ENCODE measurements around the gene GCSH.
A peak's percentile ranks its signal among the peaks of the same experiment; 100 is the strongest.

GCSH gene

GRCh38 chr16:81066681-81067080 lies 29.5 kb downstream of the GCSH start:
- Mint-ChIP-seq H3K27me3 (peaks cover 16% of the 10 kb centered on the region), H3K36me3 (ENCODE audit: insufficient read depth) (no peaks in the 10 kb centered on the region), H3K4me3 (no peak overlapping the region), H3K4me1 (no peaks in the 10 kb centered on the region), H3K9me3 (no peaks in the 10 kb centered on the region), H3K27ac (ENCODE audit: low read depth) (no peak overlapping the region)
- no peak for DNase-seq (ENCODE audit: low spot score in 2 of 2)
- ATAC-seq (replicated peaks; ENCODE audit: extremely low read depth, poor library complexity, severe bottlenecking), result no peak

GRCh38 chr16:81061871-81062608 lies 34.2 kb downstream of the GCSH start:
- H3K9me3 Mint-ChIP-seq, result no peaks in the 10 kb centered on the region
- H3K4me3 Mint-ChIP-seq, result no peak overlapping the region
- H3K27ac Mint-ChIP-seq (ENCODE audit: low read depth), result no peak overlapping the region
- ATAC-seq (replicated peaks; ENCODE audit: extremely low read depth, poor library complexity, severe bottlenecking) (no peak), DNase-seq (ENCODE audit: low spot score in 2 of 2) (no peak)
- H3K36me3 Mint-ChIP-seq (ENCODE audit: insufficient read depth), result peaks cover 5% of the 10 kb centered on the region
- no peaks in the 10 kb centered on the region for H3K27me3 Mint-ChIP-seq
- H3K4me1 Mint-ChIP-seq, result no peaks in the 10 kb centered on the region

- no peaks in the 10 kb centered on the region for H3K9me3 Mint-ChIP-seq
- no peak for DNase-seq (ENCODE audit: low spot score in 2 of 2)
These were observed 34.9 kb downstream of the GCSH start for GRCh38 chr16:81061307-81061640.

GRCh38 chr16:81060576-81061306 lies 35.5 kb downstream of the GCSH start:
- no peaks in the 10 kb centered on the region for H3K9me3 Mint-ChIP-seq
- DNase-seq (ENCODE audit: low spot score in 2 of 2) (no peak), ATAC-seq (replicated peaks; ENCODE audit: extremely low read depth, poor library complexity, severe bottlenecking) (no peak)
- H3K27me3 Mint-ChIP-seq, result no peaks in the 10 kb centered on the region
- peaks cover 5% of the 10 kb centered on the region for H3K36me3 Mint-ChIP-seq (ENCODE audit: insufficient read depth)
- H3K4me1 Mint-ChIP-seq, result no peaks in the 10 kb centered on the region
- no peak overlapping the region for H3K4me3 Mint-ChIP-seq
- no peak overlapping the region for H3K27ac Mint-ChIP-seq (ENCODE audit: low read depth)

More at GRCh38 chr16:81061307-81061640, 34.9 kb downstream of the GCSH start:
- Mint-ChIP-seq H3K4me1 (no peaks in the 10 kb centered on the region), H3K4me3 (no peak overlapping the region), H3K27ac (ENCODE audit: low read depth) (no peak overlapping the region), H3K27me3 (no peaks in the 10 kb centered on the region), H3K36me3 (ENCODE audit: insufficient read depth) (peaks cover 5% of the 10 kb centered on the region)
- ATAC-seq (replicated peaks; ENCODE audit: extremely low read depth, poor library complexity, severe bottlenecking), result no peak

- Mint-ChIP-seq H3K4me1 (no peaks in the 10 kb centered on the region), H3K36me3 (ENCODE audit: insufficient read depth) (peaks cover 4% of the 10 kb centered on the region), H3K27me3 (peaks cover 10% of the 10 kb centered on the region), H3K4me3 (no peak overlapping the region), H3K9me3 (peaks cover 15% of the 10 kb centered on the region), H3K27ac (ENCODE audit: low read depth) (no peak overlapping the region)
- ATAC-seq (replicated peaks; ENCODE audit: extremely low read depth, poor library complexity, severe bottlenecking), result no peak
- DNase-seq (ENCODE audit: low spot score in 2 of 2), result no peak
These were observed 42.4 kb downstream of the GCSH start for GRCh38 chr16:81053761-81054160.

GRCh38 chr16:81042821-81043220 lies 53.4 kb downstream of the GCSH start:
- Mint-ChIP-seq H3K27ac (ENCODE audit: low read depth) (no peak overlapping the region), H3K36me3 (ENCODE audit: insufficient read depth) (peaks cover 30% of the 10 kb centered on the region), H3K4me3 (no peak overlapping the region), H3K9me3 (no peaks in the 10 kb centered on the region), H3K27me3 (no peaks in the 10 kb centered on the region), H3K4me1 (peaks cover 16% of the 10 kb centered on the region)
- ATAC-seq (replicated peaks; ENCODE audit: extremely low read depth, poor library complexity, severe bottlenecking), result no peak
- DNase-seq (ENCODE audit: low spot score in 2 of 2), result no peak

GRCh38 chr16:81041696-81042095 lies 54.5 kb downstream of the GCSH start:
- no peaks in the 10 kb centered on the region for H3K27me3 Mint-ChIP-seq
- ATAC-seq (replicated peaks; ENCODE audit: extremely low read depth, poor library complexity, severe bottlenecking), result no peak
- no peak overlapping the region for H3K4me3 Mint-ChIP-seq
- peaks cover 30% of the 10 kb centered on the region for H3K36me3 Mint-ChIP-seq (ENCODE audit: insufficient read depth)
- no peak overlapping the region for H3K27ac Mint-ChIP-seq (ENCODE audit: low read depth)
- DNase-seq (ENCODE audit: low spot score in 2 of 2), result no peak
- peaks cover 27% of the 10 kb centered on the region for H3K4me1 Mint-ChIP-seq
- no peaks in the 10 kb centered on the region for H3K9me3 Mint-ChIP-seq

- Mint-ChIP-seq H3K9me3 (no peaks in the 10 kb centered on the region), H3K27me3 (no peaks in the 10 kb centered on the region), H3K4me1 (peaks cover 30% of the 10 kb centered on the region), H3K36me3 (ENCODE audit: insufficient read depth) (peaks cover 30% of the 10 kb centered on the region), H3K27ac (ENCODE audit: low read depth) (no peak overlapping the region), H3K4me3 (no peak overlapping the region)
- no peak for DNase-seq (ENCODE audit: low spot score in 2 of 2)
- no peak for ATAC-seq (replicated peaks; ENCODE audit: extremely low read depth, poor library complexity, severe bottlenecking)
These were observed 55.4 kb downstream of the GCSH start for GRCh38 chr16:81040842-81041241.

GRCh38 chr16:81040131-81040530 lies 56.1 kb downstream of the GCSH start:
- no peak for DNase-seq (ENCODE audit: low spot score in 2 of 2)
- Mint-ChIP-seq H3K4me3 (no peak overlapping the region), H3K9me3 (no peaks in the 10 kb centered on the region), H3K27ac (ENCODE audit: low read depth) (no peak overlapping the region), H3K36me3 (ENCODE audit: insufficient read depth) (peaks cover 26% of the 10 kb centered on the region), H3K4me1 (peaks cover 30% of the 10 kb centered on the region), H3K27me3 (no peaks in the 10 kb centered on the region)
- no peak for ATAC-seq (replicated peaks; ENCODE audit: extremely low read depth, poor library complexity, severe bottlenecking)

- no peaks in the 10 kb centered on the region for H3K27me3 Mint-ChIP-seq
- H3K27ac Mint-ChIP-seq (ENCODE audit: low read depth), result peak overlapping the region; percentile 74
- peak overlapping the region; percentile 77 for H3K4me3 Mint-ChIP-seq
- no peak for ATAC-seq (replicated peaks; ENCODE audit: extremely low read depth, poor library complexity, severe bottlenecking)
- H3K4me1 Mint-ChIP-seq, result peaks cover 30% of the 10 kb centered on the region
- peaks cover 3% of the 10 kb centered on the region for H3K36me3 Mint-ChIP-seq (ENCODE audit: insufficient read depth)
- H3K9me3 Mint-ChIP-seq, result no peaks in the 10 kb centered on the region
- no peak for DNase-seq (ENCODE audit: low spot score in 2 of 2)
These were observed 59.3 kb downstream of the GCSH start for GRCh38 chr16:81036751-81037350.

- Mint-ChIP-seq H3K27ac (ENCODE audit: low read depth) (peak overlapping the region; percentile 74), H3K4me1 (peaks cover 30% of the 10 kb centered on the region), H3K9me3 (no peaks in the 10 kb centered on the region), H3K27me3 (no peaks in the 10 kb centered on the region), H3K4me3 (peak overlapping the region; percentile 77), H3K36me3 (ENCODE audit: insufficient read depth) (peaks cover 3% of the 10 kb centered on the region)
- peak; percentile 68 for ATAC-seq (replicated peaks; ENCODE audit: extremely low read depth, poor library complexity, severe bottlenecking)
- peak in 1 of 2 donors; percentile 21 for DNase-seq (ENCODE audit: low spot score in 2 of 2)
These were observed 60.0 kb downstream of the GCSH start for GRCh38 chr16:81035975-81036750.

- Mint-ChIP-seq H3K27me3 (no peaks in the 10 kb centered on the region), H3K36me3 (ENCODE audit: insufficient read depth) (peaks cover 1% of the 10 kb centered on the region), H3K4me3 (peak within 1 kb of the TSS; percentile 77), H3K4me1 (peaks cover 26% of the 10 kb centered on the region), H3K9me3 (no peaks in the 10 kb centered on the region), H3K27ac (ENCODE audit: low read depth) (peak within 1 kb of the TSS; percentile 74)
- peak; percentile 74 to 81 for DNase-seq (ENCODE audit: low spot score in 2 of 2)
- peak; percentile 98 for ATAC-seq (replicated peaks; ENCODE audit: extremely low read depth, poor library complexity, severe bottlenecking)
These were observed 60.7 kb downstream of the GCSH start, which contains the start of gene ATMIN for GRCh38 chr16:81035398-81035974. Gene ATMIN, plus strand, starts transcription at chr16:81035842. Its CDS starts 29 bp downstream, at chr16:81035871.

Measured in central memory CD8-positive, alpha-beta T cell (primary cell).